GM23248 (cell line): Measurements from ENCODE around the gene POLL. TPM values are rescaled to one million over a fixed set of nuclear protein-coding genes. Genes with fewer than 3 reads are reported as not detected.
A peak's percentile ranks its signal among the peaks of the same experiment; 100 is the strongest.

Experiments
- DNase-seq: peaks from one replicate; pipeline ENCODE4 v3.0.0-alpha.2; 2015
- H2AFZ ChIP-seq: fragments of 200-600 bp; sonication (generic); 2 replicates; pipeline ENCODE4 v1.6.1; 2016; ENCODE audit warnings: antibody characterized with exemption
- H3F3A ChIP-seq: fragments of 200-600 bp; sonication (generic); 2 replicates; pipeline ENCODE4 v1.6.1; 2016; ENCODE audit warnings: mild to moderate bottlenecking, antibody characterized with exemption, mixed run types; ENCODE audit not compliant: insufficient read depth
- H3K27ac ChIP-seq: fragments of 200-600 bp; sonication (generic); 2 replicates; pipeline ENCODE4 v1.5.1; 2016; ENCODE audit warnings: mild to moderate bottlenecking
- H3K27me3 ChIP-seq: fragments of 200-600 bp; sonication (generic); replicated peaks from 2 replicates; pipeline ENCODE4 v1.6.1; 2016; ENCODE audit warnings: mild to moderate bottlenecking; ENCODE audit not compliant: insufficient read depth
- H3K36me3 ChIP-seq: fragments of 200-600 bp; sonication (generic); 2 replicates; pipeline ENCODE4 v1.6.1; 2016; ENCODE audit warnings: low read depth, mild to moderate bottlenecking
- H3K4me1 ChIP-seq: fragments of 200-600 bp; sonication (generic); 2 replicates; pipeline ENCODE4 v1.6.1; 2016; ENCODE audit warnings: mild to moderate bottlenecking; ENCODE audit not compliant: insufficient read depth
- H3K4me2 ChIP-seq: fragments of 200-600 bp; sonication (generic); one replicate; pipeline ENCODE4 v1.6.1; 2016; ENCODE audit warnings: mild to moderate bottlenecking; ENCODE audit not compliant: unreplicated experiment
- H3K4me3 ChIP-seq: fragments of 200-600 bp; sonication (generic); 2 replicates; pipeline ENCODE4 v1.5.1; 2016; ENCODE audit warnings: mild to moderate bottlenecking
- H3K79me2 ChIP-seq: fragments of 200-600 bp; sonication (generic); 2 replicates; pipeline ENCODE4 v1.6.1; 2016; ENCODE audit warnings: mild to moderate bottlenecking; ENCODE audit not compliant: insufficient read depth
- H3K9ac ChIP-seq: fragments of 200-600 bp; sonication (generic); 2 replicates; pipeline ENCODE4 v1.6.1; 2016; ENCODE audit warnings: mild to moderate bottlenecking
- H3K9me2 ChIP-seq: fragments of 200-600 bp; sonication (generic); 2 replicates; pipeline ENCODE4 v1.6.1; 2016; ENCODE audit warnings: mixed run types, mild to moderate bottlenecking, moderate library complexity; ENCODE audit not compliant: insufficient read depth
- H3K9me3 ChIP-seq: fragments of 200-600 bp; sonication (generic); one replicate; pipeline ENCODE4 v1.6.1; 2017; ENCODE audit warnings: low read depth
- H4K20me1 ChIP-seq: fragments of 200-600 bp; sonication (generic); 2 replicates; pipeline ENCODE4 v1.6.0; 2016; ENCODE audit not compliant: insufficient read depth
- EZH2 ChIP-seq: fragments of 200-600 bp; sonication (generic); IDR thresholded peaks from 2 replicates; pipeline ENCODE4 v1.6.1; 2018; ENCODE audit warnings: antibody characterized with exemption, mild to moderate bottlenecking; ENCODE audit not compliant: insufficient read depth, poor library complexity, severe bottlenecking
- EZH2phosphoT487 ChIP-seq: fragments of 200-600 bp; sonication (generic); IDR thresholded peaks from 2 replicates; pipeline ENCODE4 v1.6.1; 2018; ENCODE audit warnings: antibody characterized with exemption, moderate library complexity, mild to moderate bottlenecking, low read depth; ENCODE audit not compliant: insufficient read depth
- WGBS, 2 experiments: methylation state at CpG; one replicate each; pipeline ENCODE4 v1.1.6; 2015 to 2017; ENCODE audit warnings: low lambda C conversion rate in 2 of 2, low coverage in 1 of 2; ENCODE audit errors: missing lambda C conversion rate in 2 of 2; 5-methylcytosine and 5-hydroxymethylcytosine counted together
- in situ Hi-C: fragments of 300-500 bp; cut with MboI; formaldehyde crosslinking; loops from 2 replicates; pipeline ENCODE4 v1.15.0; 2020
- polyA plus RNA-seq: library from polyadenylated mRNA; unstranded; fragments of >200 nt; fragmentation: Nextera tagmentation; extraction: Ambion mirVana; gene quantifications from 2 replicates; pipeline ENCODE4 v1.2.1, GENCODE V29; 2016
- total RNA-seq: library from RNA; depleted of rRNA; stranded (reverse); fragments of >200 nt; shearing (Covaris generic); gene quantifications from 2 replicates; pipeline ENCODE4 v1.2.3, GENCODE V29; 2014

POLL gene
- total and polyA plus RNA-seq, 2 experiments from 2014 or later = 12.1 to 13.1 TPM

GRCh38 chr10:101607124-101607523 is 19.1 kb upstream of the POLL start:
- H3K36me3 ChIP-seq = no peaks in the 10 kb centered on the region; the same call in 1 of the 2 replicates

GRCh38 chr10:101602761-101603398 is 14.8 kb upstream of the POLL start:
- 51 to 53% methylated on average over 6 of the region's 6 CpGs for WGBS, 2 experiments
- Histone ChIP-seq H3K79me2 (no peaks in the 10 kb centered on the region), H3F3A (peaks cover 9% of the 10 kb centered on the region; the same call in 1 of the 2 replicates), H3K4me1 (no peaks in the 10 kb centered on the region), H3K9me2 (no peaks in the 10 kb centered on the region), H3K9ac (no peak overlapping the region), H4K20me1 (no peaks in the 10 kb centered on the region), H3K9me3 (no peaks in the 10 kb centered on the region), H3K27me3 (no peaks in the 10 kb centered on the region), H2AFZ (no peak overlapping the region), H3K36me3 (peaks cover 3% of the 10 kb centered on the region; the same call in 1 of the 2 replicates), H3K4me3 (no peak overlapping the region), H3K4me2 (no peak overlapping the region), H3K27ac (no peak overlapping the region)
- in situ Hi-C loops = loop anchor here (10.0 kb wide), 1 partner anchor 182 kb away; the partner anchor contains the start of gene NPM3
- peak; percentile 81 for DNase-seq
- TF ChIP-seq EZH2 (no peak), EZH2phosphoT487 (no peak)

More at GRCh38 chr10:101607124-101607523, 19.1 kb upstream of the POLL start:
- H3K9me3 ChIP-seq = no peaks in the 10 kb centered on the region
- peaks cover 5% of the 10 kb centered on the region; the same call in 1 of the 2 replicates for H3F3A ChIP-seq
- no peak for DNase-seq
- no peaks in the 10 kb centered on the region for H3K79me2 ChIP-seq
- H2AFZ ChIP-seq = no peak overlapping the region
- no peaks in the 10 kb centered on the region for H3K9me2 ChIP-seq
- no peak for TF ChIP-seq EZH2
- no peak for TF ChIP-seq EZH2phosphoT487
- 79 to 80% methylated on average over 2 of the region's 2 CpGs for WGBS, 2 experiments
- H3K9ac ChIP-seq = no peak overlapping the region
- no peak overlapping the region for H3K4me3 ChIP-seq
- no peak overlapping the region for H3K4me2 ChIP-seq
- no peaks in the 10 kb centered on the region for H3K4me1 ChIP-seq
- H3K27ac ChIP-seq = no peak overlapping the region
- no peaks in the 10 kb centered on the region for H4K20me1 ChIP-seq
- H3K27me3 ChIP-seq = no peaks in the 10 kb centered on the region
- in situ Hi-C loops = loop anchor here (10.0 kb wide), 1 partner anchor 178 kb away; the partner anchor contains the start of gene NPM3

DNA sequence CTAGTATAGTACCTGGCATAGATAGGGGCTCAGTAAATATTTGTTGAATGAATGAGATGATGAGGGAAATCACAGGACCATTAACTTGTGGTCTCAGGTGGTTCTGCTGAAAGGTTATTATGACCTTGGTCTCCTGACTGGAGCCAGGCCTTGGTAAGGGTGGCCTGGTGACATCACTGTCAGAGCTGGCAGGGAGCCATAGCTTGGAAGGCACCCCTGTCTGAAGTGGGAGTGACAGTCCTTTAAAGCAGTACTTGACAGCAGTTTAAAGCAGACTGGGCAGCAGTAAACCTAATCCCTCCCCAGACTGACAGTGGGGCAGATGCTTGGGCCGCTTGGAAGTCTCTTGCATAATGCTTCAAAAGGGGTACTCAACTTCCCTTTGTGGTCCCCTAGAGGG is 13.5 kb upstream of the POLL start:
- in situ Hi-C loops = loop anchor here (10.0 kb wide), 1 partner anchor 183 kb away; the partner anchor contains the start of gene NPM3
- H3K9me2 ChIP-seq = no peaks in the 10 kb centered on the region

DNA sequence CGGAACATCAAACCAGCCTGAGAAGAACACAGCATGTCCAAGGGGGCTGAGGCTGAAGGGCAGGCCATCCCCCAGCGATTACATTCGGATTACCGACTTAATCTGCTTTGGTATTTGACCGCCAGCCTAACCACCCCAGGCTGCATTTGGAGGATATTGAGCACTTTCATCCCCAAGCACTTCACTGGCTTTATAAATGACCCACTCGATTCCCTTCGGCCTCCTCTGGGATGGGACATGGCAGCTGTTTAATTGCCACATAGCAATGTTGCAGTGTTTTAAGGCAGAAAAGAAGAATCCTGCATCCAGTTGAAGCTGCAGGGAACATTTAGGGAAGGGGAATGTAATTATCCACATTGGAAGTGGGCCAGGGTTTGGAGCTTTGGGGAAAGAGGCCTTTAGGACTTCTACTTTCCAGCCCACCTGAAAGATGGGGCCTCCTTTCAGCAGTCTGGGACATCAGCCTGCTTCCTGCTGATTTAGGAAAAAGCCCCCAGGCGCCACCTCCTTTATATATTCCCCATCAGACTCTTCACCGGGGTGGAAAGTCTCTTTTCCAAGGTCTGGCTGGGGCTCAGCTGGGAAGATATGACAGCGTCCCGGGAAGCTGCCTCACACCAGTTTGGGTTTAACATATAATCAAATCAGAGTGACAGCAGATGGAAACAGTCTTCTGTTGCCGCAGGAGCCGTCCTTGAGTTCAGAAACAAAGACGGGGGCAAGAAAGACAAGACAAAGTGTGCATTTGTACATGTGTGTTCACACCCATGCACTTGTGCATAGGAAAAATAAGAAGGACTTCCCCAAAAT is 9.2 kb upstream of the POLL start:
- H2AFZ ChIP-seq = no peak overlapping the region
- no peaks in the 10 kb centered on the region for H3K27me3 ChIP-seq
- H3K9me3 ChIP-seq = no peaks in the 10 kb centered on the region
- H4K20me1 ChIP-seq = no peaks in the 10 kb centered on the region
- TF ChIP-seq EZH2 (no peak), EZH2phosphoT487 (no peak)
- in situ Hi-C loops = no loop called here
- 79 to 83% methylated on average over 14 of the region's 14 CpGs for WGBS, 2 experiments
- H3K4me3 ChIP-seq = no peak overlapping the region
- no peaks in the 10 kb centered on the region for H3K9me2 ChIP-seq
- DNase-seq = no peak
- no peak overlapping the region for H3K4me2 ChIP-seq
- no peaks in the 10 kb centered on the region for H3K4me1 ChIP-seq
- H3K27ac ChIP-seq = no peak overlapping the region
- 0 out of 2 replicates have a peak, but pooled peaks cover 3% of the 10 kb centered on the region for H3K36me3 ChIP-seq
- no peak overlapping the region for H3K9ac ChIP-seq
- H3F3A ChIP-seq = peaks cover 6% of the 10 kb centered on the region; the same call in 1 of the 2 replicates
- H3K79me2 ChIP-seq = no peaks in the 10 kb centered on the region; the same call in 1 of the 2 replicates

More for the DNA sequence above, 13.5 kb upstream of the POLL start:
- Histone ChIP-seq H2AFZ (no peak overlapping the region), H3K4me2 (no peak overlapping the region), H3K36me3 (0 out of 2 replicates have a peak, but pooled peaks cover 3% of the 10 kb centered on the region), H3K79me2 (no peaks in the 10 kb centered on the region), H3K27ac (no peak overlapping the region), H3F3A (peaks cover 9% of the 10 kb centered on the region; the same call in 1 of the 2 replicates), H3K27me3 (no peaks in the 10 kb centered on the region), H3K9ac (no peak overlapping the region), H3K9me3 (no peaks in the 10 kb centered on the region), H3K4me3 (no peak overlapping the region), H4K20me1 (no peaks in the 10 kb centered on the region), H3K4me1 (no peaks in the 10 kb centered on the region)
- no peak for DNase-seq
- TF ChIP-seq EZH2 = no peak
- TF ChIP-seq EZH2phosphoT487 = no peak
- WGBS, 2 experiments = 53 to 61% methylated on average over 1 of the region's 1 CpG
